Body of pancreas (tissue), 4 donors: ENCODE data around the gene UBN1. TPM values are rescaled to one million over a fixed set of nuclear protein-coding genes. Genes with fewer than 3 reads are reported as not detected.

Experiments used
- ATAC-seq: fragments of 150-250 bp; one replicate; pipeline ENCODE4 v1.9.1; 2016
- DNase-seq, 4 donors: peaks; one replicate each; pipeline ENCODE4 v3.0.0-alpha.2; 2019
- H3K27ac ChIP-seq, 4 donors: fragments of 200-600 bp; sonication (generic); 1 replicate in 3 of 4; 2 replicates in 1 of 4; pipeline versions ENCODE4 v1.5.1 to v1.6.1; 2016 to 2019; ENCODE audit warnings: mild to moderate bottlenecking in 1 of 4, mixed read lengths in 1 of 4, moderate library complexity in 1 of 4
- H3K27me3 ChIP-seq, 2 donors: fragments of 200-600 bp; sonication (generic); one replicate each; pipeline ENCODE4 v1.6.0; 2016; ENCODE audit warnings: mild to moderate bottlenecking in 1 of 2
- H3K36me3 ChIP-seq, 2 donors: fragments of 200-600 bp; sonication (generic); replicated peaks in 1 of 2; 2 replicates each; pipeline ENCODE4 v1.5.1; 2016; ENCODE audit warnings: low read depth in 2 of 2; ENCODE audit not compliant: insufficient read depth in 1 of 2
- H3K4me1 ChIP-seq: fragments of 200-600 bp; sonication (generic); one replicate; pipeline ENCODE4 v1.6.0; 2016
- H3K4me3 ChIP-seq, 2 donors: fragments of 200-600 bp; sonication (generic); 1 replicate in 1 of 2; 2 replicates in 1 of 2; pipeline ENCODE4 v1.5.1; 2016 to 2019
- H3K9me3 ChIP-seq, 3 donors: fragments of 200-600 bp; sonication (generic); 1 replicate in 2 of 3; 2 replicates in 1 of 3; pipeline ENCODE4 v1.5.1; 2016
- POLR2A ChIP-seq, 3 donors: fragments of 450-650 bp; IDR thresholded peaks; one replicate each; pipeline ENCODE4 v1.6.1; 2016; ENCODE audit warnings: antibody characterized with exemption in 3 of 3, mild to moderate bottlenecking in 2 of 3
- WGBS, 2 donors: methylation state at CpG; one replicate each; pipeline ENCODE4 v1.1.5; 2017; 5-methylcytosine and 5-hydroxymethylcytosine counted together
- intact Hi-C: fragments of 100-400 bp; cut with DNase I; formaldehyde crosslinking; loops from one replicate; pipeline ENCODE4 v1.15.1; 2023
- total RNA-seq, 2 donors: library from RNA; depleted of rRNA; stranded (reverse); fragments of >200 nt; gene quantifications; one replicate each; pipeline ENCODE4 v1.1.0, GENCODE V29; 2016
- TF ChIP-seq, protein P1 (sequence below), 7 experiments: fragments of 450-650 bp in 4 of 7; fragments of 200-600 bp in 3 of 7; sonication (generic) in 3 of 7; IDR thresholded peaks; one replicate each; pipeline ENCODE4 v1.5.1; 2016 to 2019; ENCODE audit warnings: antibody characterized with exemption in 7 of 7

The UBN1 gene
- total RNA-seq, 2 donors from 2014 or later = 20.8 to 41.2 TPM

DNA sequence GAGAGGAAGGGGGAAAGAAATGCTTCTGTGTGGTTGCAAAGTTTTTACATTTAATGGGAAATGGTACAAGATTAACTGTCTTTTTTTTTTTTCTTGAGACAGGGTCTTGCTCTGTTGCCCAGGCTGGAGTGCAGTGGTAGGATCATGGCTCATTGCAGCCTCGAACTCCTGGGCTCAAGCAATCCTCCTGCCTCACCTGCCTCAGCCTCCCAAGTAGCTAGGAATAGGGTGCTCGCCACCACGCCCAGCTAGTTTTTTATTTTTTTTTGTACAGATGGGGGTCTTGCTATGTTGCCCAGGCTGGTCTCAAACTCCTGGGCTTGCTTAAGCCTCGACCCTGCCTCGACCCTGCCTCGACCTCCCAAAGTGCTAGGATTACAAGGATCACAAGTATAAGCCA is 41.0 kb upstream of the UBN1 start:
- Histone ChIP-seq H3K9me3 (no peaks in the 10 kb centered on the region), H3K36me3 (peaks cover 0 to 2% of the 10 kb centered on the region in 2 donors), H3K4me1 (peaks cover 15% of the 10 kb centered on the region), H3K27ac (no peak overlapping the region), H3K27me3 (no peaks in the 10 kb centered on the region), H3K4me3 (no peak overlapping the region)
- ATAC-seq = no peak
- no peak for TF ChIP-seq POLR2A (IDR thresholded peaks at IDR 0.05)
- TF ChIP-seq, protein P1, sequence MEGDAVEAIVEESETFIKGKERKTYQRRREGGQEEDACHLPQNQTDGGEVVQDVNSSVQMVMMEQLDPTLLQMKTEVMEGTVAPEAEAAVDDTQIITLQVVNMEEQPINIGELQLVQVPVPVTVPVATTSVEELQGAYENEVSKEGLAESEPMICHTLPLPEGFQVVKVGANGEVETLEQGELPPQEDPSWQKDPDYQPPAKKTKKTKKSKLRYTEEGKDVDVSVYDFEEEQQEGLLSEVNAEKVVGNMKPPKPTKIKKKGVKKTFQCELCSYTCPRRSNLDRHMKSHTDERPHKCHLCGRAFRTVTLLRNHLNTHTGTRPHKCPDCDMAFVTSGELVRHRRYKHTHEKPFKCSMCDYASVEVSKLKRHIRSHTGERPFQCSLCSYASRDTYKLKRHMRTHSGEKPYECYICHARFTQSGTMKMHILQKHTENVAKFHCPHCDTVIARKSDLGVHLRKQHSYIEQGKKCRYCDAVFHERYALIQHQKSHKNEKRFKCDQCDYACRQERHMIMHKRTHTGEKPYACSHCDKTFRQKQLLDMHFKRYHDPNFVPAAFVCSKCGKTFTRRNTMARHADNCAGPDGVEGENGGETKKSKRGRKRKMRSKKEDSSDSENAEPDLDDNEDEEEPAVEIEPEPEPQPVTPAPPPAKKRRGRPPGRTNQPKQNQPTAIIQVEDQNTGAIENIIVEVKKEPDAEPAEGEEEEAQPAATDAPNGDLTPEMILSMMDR (IDR thresholded peaks at IDR 0.05) = no peak
- intact Hi-C loops = no loop called here
- no peak for DNase-seq
- 94 to 95% methylated on average over 6 of the region's 6 CpGs for WGBS, 2 donors

DNA sequence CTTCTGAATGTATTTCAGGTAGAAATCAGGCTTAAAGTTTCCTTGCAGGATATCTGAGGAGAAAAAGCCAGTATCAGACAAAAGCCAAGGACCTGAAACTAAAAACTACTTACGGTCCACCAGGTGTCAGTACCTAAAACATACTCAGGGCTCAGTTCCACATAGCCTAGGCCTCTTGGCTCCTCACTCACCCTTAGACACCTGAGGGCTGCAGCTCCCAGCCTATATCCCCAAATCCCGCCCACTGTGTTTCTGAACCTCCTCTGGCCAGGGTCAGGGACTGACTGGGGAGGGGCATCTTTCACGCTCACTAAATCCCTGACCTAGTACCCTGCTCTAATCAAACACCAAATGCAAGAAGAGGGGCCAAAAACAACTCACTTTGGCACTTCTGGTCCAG is 36.0 kb upstream of the UBN1 start:
- DNase-seq = no peak
- Histone ChIP-seq H3K9me3 (no peaks in the 10 kb centered on the region), H3K4me1 (no peaks in the 10 kb centered on the region), H3K36me3 (peaks cover 11 to 17% of the 10 kb centered on the region in 2 donors), H3K27ac (no peak overlapping the region), H3K27me3 (no peaks in the 10 kb centered on the region), H3K4me3 (no peak overlapping the region)
- intact Hi-C loops = no loop called here
- WGBS, 2 donors = 88 to 100% methylated on average over 2 to 3 of the region's 3 CpGs
- ATAC-seq = no peak
- TF ChIP-seq, protein P1 (IDR thresholded peaks at IDR 0.05) = no peak
- TF ChIP-seq POLR2A (IDR thresholded peaks at IDR 0.05) = no peak

DNA sequence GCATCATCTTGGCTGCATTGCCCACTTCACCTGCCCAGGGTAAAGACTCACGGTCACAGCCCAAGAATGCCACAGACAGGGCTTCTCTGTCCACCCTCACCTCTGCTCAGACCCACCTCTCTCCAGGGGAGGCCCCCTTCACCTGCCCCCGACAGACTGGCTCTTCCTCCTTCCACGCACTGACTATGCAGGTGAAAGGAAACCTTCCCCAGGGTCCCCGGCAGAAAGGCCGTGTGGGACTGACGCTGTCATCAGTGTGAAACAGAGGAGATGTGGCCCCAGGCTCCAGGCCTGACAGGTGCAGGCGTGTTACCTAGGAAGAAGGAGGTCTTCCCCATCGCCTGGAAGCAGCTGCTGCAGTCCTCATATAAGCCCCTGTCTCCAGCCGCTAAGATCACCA is 35.5 kb upstream of the UBN1 start:
- 76 to 96% methylated on average over 5 to 9 of the region's 9 CpGs for WGBS, 2 donors
- H3K27me3 ChIP-seq = no peaks in the 10 kb centered on the region
- no peak for DNase-seq
- intact Hi-C loops = no loop called here
- peaks cover 11 to 20% of the 10 kb centered on the region in 2 donors for H3K36me3 ChIP-seq
- ATAC-seq = no peak
- H3K4me1 ChIP-seq = no peaks in the 10 kb centered on the region
- no peak overlapping the region for H3K27ac ChIP-seq
- H3K4me3 ChIP-seq = no peak overlapping the region
- TF ChIP-seq, protein P1 (IDR thresholded peaks at IDR 0.05) = no peak
- TF ChIP-seq POLR2A (IDR thresholded peaks at IDR 0.05) = no peak
- H3K9me3 ChIP-seq = no peaks in the 10 kb centered on the region

DNA sequence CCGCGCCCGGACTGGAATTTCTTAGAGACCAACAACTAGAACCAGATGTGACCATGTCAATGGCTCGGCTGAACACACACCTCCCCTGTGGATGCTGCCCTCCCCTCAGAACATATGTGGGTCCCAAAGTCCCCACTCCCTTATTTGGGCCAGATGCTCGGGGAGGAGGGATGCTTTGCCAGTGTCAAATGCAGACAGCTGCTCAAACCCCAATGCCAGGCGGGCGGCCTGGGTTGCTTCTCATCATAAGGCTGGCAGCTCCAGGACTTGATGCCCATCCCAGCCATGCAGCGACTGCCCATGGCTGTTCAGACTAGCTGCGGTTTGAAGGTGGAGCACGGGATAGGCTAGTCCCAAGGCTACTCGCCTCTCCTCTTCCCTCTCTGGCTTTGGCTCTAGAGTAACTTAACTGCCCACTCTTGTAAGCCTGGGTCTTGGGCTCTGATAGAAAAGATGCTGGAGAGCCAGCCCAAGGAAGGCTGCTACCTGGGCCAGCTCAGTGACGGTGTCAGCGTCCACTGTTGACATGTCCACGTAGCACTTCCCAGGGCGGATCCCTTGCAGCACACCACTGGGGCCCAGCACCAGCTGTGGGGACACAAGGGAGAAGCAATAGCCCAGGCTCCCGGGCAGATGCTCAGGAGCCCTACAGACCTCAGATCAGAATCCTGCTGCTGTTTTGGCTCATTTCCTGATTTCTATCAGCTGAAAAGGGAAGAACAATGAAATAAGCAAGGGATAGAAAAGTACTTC is 33.9 kb upstream of the UBN1 start:
- no peaks in the 10 kb centered on the region for H3K4me1 ChIP-seq
- no peak overlapping the region for H3K4me3 ChIP-seq

More for the DNA sequence above, 33.9 kb upstream of the UBN1 start:
- WGBS, 2 donors = 91 to 94% methylated on average over 11 to 16 of the region's 16 CpGs
- no peak for TF ChIP-seq POLR2A (IDR thresholded peaks at IDR 0.05)
- TF ChIP-seq, protein P1 (IDR thresholded peaks at IDR 0.05) = no peak
- intact Hi-C loops = no loop called here
- Histone ChIP-seq H3K27ac (no peak overlapping the region), H3K27me3 (no peaks in the 10 kb centered on the region), H3K36me3 (peaks cover 11 to 25% of the 10 kb centered on the region in 2 donors), H3K9me3 (no peaks in the 10 kb centered on the region)
- ATAC-seq (no peak), DNase-seq (no peak)
